IMR-90 (cell line): ENCODE data around the gene KRTAP9-4. TPM values are rescaled to one million over a fixed set of nuclear protein-coding genes. Genes with fewer than 3 reads are reported as not detected.
"Not testable (repeated sequence)": the region's sequence is repeated elsewhere in the genome, so short reads cannot be mapped to it uniquely, and the experiment has no call there.

Experiments used
- ATAC-seq: fragments of 200-7000 bp; cut with Tn5 transposase; 2 replicates; pipeline ENCODE4 v1.9.1; 2020; ENCODE audit warnings: low read depth, mild to moderate bottlenecking, moderate library complexity
- BruUV-seq: library from RNA; stranded (reverse); fragments of 400-500 nt; replicated peaks from 2 replicates; lab custom pipeline; 2021; lab: Mats Ljungman, UMichigan
- CTCF ChIA-PET: fragments of 300-600 bp; formaldehyde crosslinking; extraction: SDS; loops from one replicate; lab custom pipeline; 2021; ENCODE audit warnings: antibody characterized with exemption; lab: Yijun Ruan, JAX
- POLR2A ChIA-PET: fragments of 300-600 bp; sonication (Branson Sonifier 250); formaldehyde crosslinking; loops from one replicate; lab custom pipeline; 2022; ENCODE audit warnings: antibody characterized with exemption; ENCODE audit not compliant: unreplicated experiment; lab: Charles Lee
- DNase-seq: peaks from one replicate; pipeline ENCODE4 v3.0.0; 2013
- H2AFZ ChIP-seq: replicated peaks from 2 replicates; pipeline ENCODE3; 2013; ENCODE audit warnings: low read length, mild to moderate bottlenecking; ENCODE audit not compliant: poor library complexity
- H2AK5ac ChIP-seq: 2 replicates; pipeline ENCODE4 v1.6.1; 2013; ENCODE audit warnings: low read depth, low read length, inconsistent platforms
- H2AK9ac ChIP-seq: replicated peaks from 2 replicates; pipeline ENCODE3; 2013; ENCODE audit warnings: mild to moderate bottlenecking, low read depth, low read length, moderate library complexity; ENCODE audit not compliant: poor library complexity
- H2BK120ac ChIP-seq: 2 replicates; pipeline ENCODE4 v1.6.1; 2013; ENCODE audit warnings: low read depth, low read length, inconsistent platforms
- H2BK15ac ChIP-seq: 3 replicates; pipeline ENCODE4 v1.6.1; 2013; ENCODE audit warnings: low read depth, low read length, inconsistent platforms
- H2BK20ac ChIP-seq: 2 replicates; pipeline ENCODE4 v1.6.1; 2013; ENCODE audit warnings: low read depth, mild to moderate bottlenecking, inconsistent platforms, low read length, moderate library complexity
- H2BK5ac ChIP-seq: 2 replicates; pipeline ENCODE4 v1.6.1; 2013; ENCODE audit warnings: mild to moderate bottlenecking, low read depth, low read length, inconsistent platforms; ENCODE audit not compliant: poor library complexity, severe bottlenecking
- H3K14ac ChIP-seq: replicated peaks from 2 replicates; pipeline ENCODE4 v1.6.1; 2013; ENCODE audit warnings: low read depth, low read length, inconsistent platforms
- H3K18ac ChIP-seq: 2 replicates; pipeline ENCODE4 v1.6.1; 2013; ENCODE audit warnings: low read depth, low read length, control low read depth
- H3K23ac ChIP-seq: 2 replicates; pipeline ENCODE4 v1.6.1; 2013; ENCODE audit warnings: low read depth, low read length, inconsistent platforms
- H3K27ac ChIP-seq: 2 replicates; pipeline ENCODE4 v1.5.1; 2013; ENCODE audit warnings: mild to moderate bottlenecking, control low read depth, low read length; ENCODE audit not compliant: insufficient read depth
- H3K27me3 ChIP-seq: 2 replicates; pipeline ENCODE4 v1.6.1; 2013; ENCODE audit warnings: low read length; ENCODE audit not compliant: control insufficient read depth, insufficient read depth
- H3K36me3 ChIP-seq: 2 replicates; pipeline ENCODE4 v1.6.1; 2013; ENCODE audit warnings: low read length, mixed read lengths; ENCODE audit not compliant: control insufficient read depth, insufficient read depth
- H3K4ac ChIP-seq: 2 replicates; pipeline ENCODE4 v1.6.1; 2013; ENCODE audit warnings: low read depth, low read length, inconsistent platforms
- H3K4me1 ChIP-seq: 2 replicates; pipeline ENCODE4 v1.6.1; 2013; ENCODE audit warnings: low read length, mixed read lengths; ENCODE audit not compliant: control insufficient read depth, insufficient read depth
- H3K4me2 ChIP-seq: 2 replicates; pipeline ENCODE4 v1.6.1; 2013; ENCODE audit warnings: low read depth, mild to moderate bottlenecking, control low read depth, low read length, moderate library complexity
- H3K4me3 ChIP-seq: 2 replicates; pipeline ENCODE4 v1.5.1; 2013; ENCODE audit warnings: low read depth, mild to moderate bottlenecking, control low read depth, low read length, moderate library complexity; ENCODE audit not compliant: insufficient read depth
- H3K56ac ChIP-seq: 2 replicates; pipeline ENCODE4 v1.6.1; 2013; ENCODE audit warnings: low read length, inconsistent platforms; ENCODE audit not compliant: insufficient read depth; ENCODE audit errors: extremely low read depth
- H3K79me1 ChIP-seq, 2 experiments: 2 replicates each; pipeline ENCODE4 v1.6.1; 2013; ENCODE audit warnings: low read length in 2 of 2, inconsistent platforms in 1 of 2, low read depth in 1 of 2
- H3K9ac ChIP-seq: 2 replicates; pipeline ENCODE4 v1.6.1; 2013; ENCODE audit warnings: low read depth, low read length, control low read depth
- H3K9me1 ChIP-seq: 2 replicates; pipeline ENCODE4 v1.6.1; 2013; ENCODE audit warnings: low read length, inconsistent platforms; ENCODE audit not compliant: insufficient read depth
- H3K9me3 ChIP-seq: 2 replicates; pipeline ENCODE4 v1.6.1; 2013; ENCODE audit warnings: low read length; ENCODE audit not compliant: control insufficient read depth, insufficient read depth
- H4K20me1 ChIP-seq: 2 replicates; pipeline ENCODE4 v1.6.1; 2013; ENCODE audit warnings: low read length, inconsistent platforms; ENCODE audit not compliant: insufficient read depth
- H4K5ac ChIP-seq: 2 replicates; pipeline ENCODE4 v1.6.1; 2013; ENCODE audit warnings: mild to moderate bottlenecking, low read depth, low read length, control low read depth
- H4K8ac ChIP-seq, 2 experiments: 2 replicates each; pipeline ENCODE4 v1.6.1; 2013; ENCODE audit warnings: low read depth in 2 of 2, low read length in 2 of 2, control low read depth in 1 of 2, inconsistent platforms in 1 of 2
- H4K91ac ChIP-seq: 2 replicates; pipeline ENCODE4 v1.6.1; 2013; ENCODE audit warnings: low read depth, low read length, inconsistent platforms; ENCODE audit not compliant: insufficient read depth
- WGBS, 2 experiments: methylation state at CpG; one replicate each; pipeline versions ENCODE4 v1.1.5 to v1.1.7; 2013; ENCODE audit warnings: missing lambda C conversion rate in 2 of 2; ENCODE audit not compliant: insufficient read length in 1 of 2; ENCODE audit errors: extremely low coverage in 2 of 2; 5-methylcytosine and 5-hydroxymethylcytosine counted together
- dilution Hi-C: fragments of 300-500 bp; cut with HindIII; formaldehyde crosslinking; loops from one replicate; pipeline ENCODE4 v1.14.3; 2018; ENCODE audit warnings: low sequenced_read_pairs; ENCODE audit not compliant: unreplicated experiment
- in situ Hi-C: fragments of 300-500 bp; cut with MboI; formaldehyde crosslinking; loops from 3 replicates; pipeline ENCODE4 v1.14.3; 2019; ENCODE audit warnings: low sequenced_read_pairs, inconsistent platforms, mixed read lengths
- intact Hi-C: fragments of 100-400 bp; cut with micrococcal nuclease; formaldehyde crosslinking; loops from 2 replicates; pipeline ENCODE4 v1.10.0; 2022
- polyA plus RNA-seq, 3 experiments: library from polyadenylated mRNA; depleted of rRNA; stranded (reverse); fragments of >200 nt; gene quantifications; 2 replicates each; pipeline ENCODE4 v1.2.3, GENCODE V29; 2012; ENCODE audit warnings: low replicate concordance in 1 of 3
- total RNA-seq: library from RNA; depleted of rRNA; stranded (reverse); fragments of >200 nt; gene quantifications from 2 replicates; pipeline ENCODE4 v1.2.3, GENCODE V29; 2012

Gene KRTAP9-4
- total and polyA plus RNA-seq, 2 of the 4 experiments (the other 2 are of a cell fraction) = not detected

DNA sequence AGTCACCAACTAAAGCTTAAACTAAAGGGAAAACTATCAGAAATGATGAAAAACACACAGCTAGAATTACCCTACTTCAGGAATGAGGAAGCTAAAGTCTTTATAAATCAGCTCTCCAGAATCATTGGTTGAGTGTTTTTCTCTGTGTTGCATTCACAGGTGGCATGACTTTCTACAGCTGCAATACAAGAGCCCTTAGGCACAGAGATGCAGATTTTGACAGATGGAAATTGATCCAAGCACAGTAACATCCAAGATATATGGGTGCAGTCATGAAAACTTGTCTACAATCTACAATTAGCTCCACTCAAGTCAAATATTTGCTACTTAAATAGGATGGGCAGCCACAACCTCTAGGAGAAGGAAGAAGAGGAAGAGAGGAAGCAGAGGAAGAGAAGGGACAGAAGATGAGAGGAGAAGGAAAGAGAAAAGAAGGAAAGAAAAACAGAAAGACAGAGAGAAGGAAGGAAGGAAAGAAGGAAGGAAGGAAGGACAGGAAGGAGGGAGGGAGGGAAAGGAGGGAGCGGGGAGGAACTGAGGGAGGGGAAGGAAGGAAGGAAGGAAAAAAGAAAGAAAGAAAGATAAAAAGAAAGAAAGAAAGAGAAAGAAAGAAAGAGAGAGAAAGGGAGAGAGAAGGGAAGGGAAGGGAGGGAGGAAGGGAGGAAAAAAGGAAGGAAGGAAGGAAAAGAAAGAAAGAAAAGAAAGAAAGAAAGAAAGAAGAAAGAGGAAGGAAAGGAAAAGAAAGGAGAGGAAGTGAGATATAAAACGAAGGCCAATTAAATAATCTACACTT, 2.3 kb upstream of the KRTAP9-4 start:
- POLR2A ChIA-PET, H3K4me3 ChIP-seq, H4K91ac ChIP-seq, H4K20me1 ChIP-seq, H3K36me3 ChIP-seq, H3K79me1 ChIP-seq, H3K4ac ChIP-seq, H2BK120ac ChIP-seq, H3K4me1 ChIP-seq, CTCF ChIA-PET, in situ Hi-C loops, intact Hi-C loops, H3K9ac ChIP-seq, H2AK5ac ChIP-seq, H2BK15ac ChIP-seq, H2AFZ ChIP-seq, H3K9me1 ChIP-seq, H3K18ac ChIP-seq, H2BK20ac ChIP-seq, ATAC-seq, H3K56ac ChIP-seq, H2BK5ac ChIP-seq, H3K4me2 ChIP-seq, dilution Hi-C loops, H4K8ac ChIP-seq, H3K14ac ChIP-seq, H3K9me3 ChIP-seq, BruUV-seq, H2AK9ac ChIP-seq, H3K23ac ChIP-seq, DNase-seq, H4K5ac ChIP-seq, H3K27ac ChIP-seq: not testable (repeated sequence)
- peaks cover 10% of the 10 kb centered on the region for H3K27me3 ChIP-seq
- WGBS, 2 experiments = 91% methylated on average over 1 of the region's 2 CpGs; no CpG with 5 or more reads in 1 of the 2 experiments
